Thoracic aorta (tissue), 2 donors: ENCODE data around the gene DACH1. TPM values are rescaled to one million over a fixed set of nuclear protein-coding genes. Genes with fewer than 3 reads are reported as not detected.
"Not testable (repeated sequence)": the region's sequence is repeated elsewhere in the genome, so short reads cannot be mapped to it uniquely, and the experiment has no call there.

Source experiments
- ATAC-seq: fragments of 150-250 bp; one replicate; pipeline ENCODE4 v1.8.0; 2017; ENCODE audit warnings: low read depth; ENCODE audit not compliant: insufficient number of reproducible peaks, low FRiP score
- DNase-seq: peaks from one replicate; pipeline ENCODE4 v3.0.0-alpha.2; 2020; ENCODE audit warnings: low spot score
- H3K27ac ChIP-seq, 2 donors: fragments of 200-600 bp; sonication (generic); 1 replicate in 1 of 2; 2 replicates in 1 of 2; pipeline ENCODE4 v1.5.1; 2016; ENCODE audit warnings: mild to moderate bottlenecking in 2 of 2, moderate library complexity in 2 of 2
- H3K27me3 ChIP-seq: fragments of 200-600 bp; sonication (generic); replicated peaks from 2 replicates; pipeline ENCODE4 v1.6.0; 2016; ENCODE audit warnings: mild to moderate bottlenecking; ENCODE audit not compliant: insufficient read depth
- H3K36me3 ChIP-seq: fragments of 200-600 bp; sonication (generic); one replicate; pipeline ENCODE4 v1.5.1; 2016
- H3K4me1 ChIP-seq, 2 donors: fragments of 200-600 bp; sonication (generic); 1 replicate in 1 of 2; 2 replicates in 1 of 2; pipeline versions ENCODE4 v1.5.1 to v1.6.0; 2016; ENCODE audit warnings: low read depth in 2 of 2, mild to moderate bottlenecking in 1 of 2; ENCODE audit not compliant: control insufficient read depth in 1 of 2
- H3K4me3 ChIP-seq: fragments of 200-600 bp; sonication (generic); 2 replicates; pipeline ENCODE4 v1.5.1; 2016; ENCODE audit warnings: mild to moderate bottlenecking
- H3K9me3 ChIP-seq: fragments of 200-600 bp; sonication (generic); 2 replicates; pipeline ENCODE4 v1.5.1; 2016
- CTCF ChIP-seq: fragments of 200-600 bp; sonication (generic); IDR thresholded peaks from one replicate; pipeline ENCODE4 v1.5.1; 2019; ENCODE audit warnings: antibody characterized with exemption
- total RNA-seq, 2 donors: library from RNA; depleted of rRNA; stranded (reverse); fragments of >200 nt; gene quantifications; one replicate each; pipeline versions ENCODE4 v1.1.0 to v1.2.3, GENCODE V29; 2016

The DACH1 gene
- 1 to 10 TPM in 1 of 2 donors, under 1 TPM in 1; 0.14 to 1.3 TPM for total RNA-seq

- no peak for TF ChIP-seq CTCF
- H3K27ac ChIP-seq, result no peak within 1 kb of the TSS
- no peaks in the 10 kb centered on the region for H3K36me3 ChIP-seq
- ATAC-seq (no peak), DNase-seq (no peak)
- peak within 1 kb of the TSS; percentile 69 for H3K4me3 ChIP-seq
- no peaks in the 10 kb centered on the region for H3K9me3 ChIP-seq
- no peaks in the 10 kb centered on the region for H3K27me3 ChIP-seq
- peaks cover 12 to 23% of the 10 kb centered on the region in 2 donors for H3K4me1 ChIP-seq
Observed at GRCh38 chr13:71867131-71867814, at the start of gene DACH1. Gene DACH1 (minus strand): TSS chr13:71867204.

GRCh38 chr13:71913717-71914116, 46.7 kb upstream of the DACH1 start:
- no peak for TF ChIP-seq CTCF
- Histone ChIP-seq H3K27me3 (no peaks in the 10 kb centered on the region), H3K27ac (no peak overlapping the region), H3K4me1 (no peaks in the 10 kb centered on the region), H3K9me3 (no peaks in the 10 kb centered on the region), H3K4me3 (no peak overlapping the region), H3K36me3 (no peaks in the 10 kb centered on the region)
- ATAC-seq, result no peak
- no peak for DNase-seq

GRCh38 chr13:71912524-71912923, 45.5 kb upstream of the DACH1 start:
- H3K4me3 ChIP-seq, result no peak overlapping the region
- no peak for DNase-seq
- no peaks in the 10 kb centered on the region for H3K4me1 ChIP-seq
- no peak for ATAC-seq
- no peaks in the 10 kb centered on the region for H3K36me3 ChIP-seq
- no peak for TF ChIP-seq CTCF
- H3K9me3 ChIP-seq, result no peaks in the 10 kb centered on the region
- H3K27me3 ChIP-seq, result no peaks in the 10 kb centered on the region
- H3K27ac ChIP-seq, result no peak overlapping the region

GRCh38 chr13:71906448-71906847, 39.4 kb upstream of the DACH1 start:
- Histone ChIP-seq H3K27ac (no peak overlapping the region), H3K9me3 (no peaks in the 10 kb centered on the region)
- no peak for ATAC-seq

GRCh38 chr13:71902676-71903075, 35.7 kb upstream of the DACH1 start:
- Histone ChIP-seq H3K9me3 (no peaks in the 10 kb centered on the region), H3K27me3 (no peaks in the 10 kb centered on the region), H3K4me1 (no peaks in the 10 kb centered on the region), H3K4me3 (no peak overlapping the region), H3K36me3 (no peaks in the 10 kb centered on the region), H3K27ac (no peak overlapping the region)
- ATAC-seq (no peak), DNase-seq (no peak)
- no peak for TF ChIP-seq CTCF

More at GRCh38 chr13:71906448-71906847, 39.4 kb upstream of the DACH1 start:
- Histone ChIP-seq H3K4me3 (no peak overlapping the region), H3K27me3 (no peaks in the 10 kb centered on the region), H3K36me3 (no peaks in the 10 kb centered on the region), H3K4me1 (no peaks in the 10 kb centered on the region)
- DNase-seq, result no peak
- no peak for TF ChIP-seq CTCF

- not testable (repeated sequence) for H3K4me3 ChIP-seq
Observed at GRCh38 chr13:71893506-71893905, 26.5 kb upstream of the DACH1 start.

More at GRCh38 chr13:71893506-71893905, 26.5 kb upstream of the DACH1 start:
- not testable (repeated sequence) for H3K9me3 ChIP-seq, H3K36me3 ChIP-seq, H3K4me1 ChIP-seq, H3K27me3 ChIP-seq, H3K27ac ChIP-seq, ATAC-seq, DNase-seq
